IPS DF 6.9 (cell line): ENCODE data around the gene DPY19L1.
"Not testable (repeated sequence)": the region's sequence is repeated elsewhere in the genome, so short reads cannot be mapped to it uniquely, and the experiment has no call there.

Source experiments
- DNase-seq: peaks from one replicate; pipeline ENCODE4 v3.0.0-alpha.2; 2013; ENCODE audit warnings: low read depth, low spot score
- H3K27ac ChIP-seq: one replicate; pipeline ENCODE4 v1.5.1; 2013; ENCODE audit warnings: low read length, control low read depth
- H3K27me3 ChIP-seq: 2 replicates; pipeline ENCODE4 v1.6.1; 2013; ENCODE audit warnings: mild to moderate bottlenecking, low read length; ENCODE audit not compliant: control insufficient read depth, insufficient read depth
- H3K36me3 ChIP-seq: 2 replicates; pipeline ENCODE4 v1.6.1; 2013; ENCODE audit warnings: low read length; ENCODE audit not compliant: control insufficient read depth, insufficient read depth
- H3K4me1 ChIP-seq: 2 replicates; pipeline ENCODE4 v1.6.1; 2013; ENCODE audit warnings: low read length; ENCODE audit not compliant: control insufficient read depth, insufficient read depth
- H3K4me3 ChIP-seq: 2 replicates; pipeline ENCODE4 v1.5.1; 2013; ENCODE audit warnings: mild to moderate bottlenecking, low read length
- H3K9me3 ChIP-seq: 2 replicates; pipeline ENCODE4 v1.6.1; 2013; ENCODE audit warnings: low read length, inconsistent platforms; ENCODE audit not compliant: control insufficient read depth, insufficient read depth
- WGBS: extraction: QIAGEN DNeasy Blood & Tissue Kit; methylation state at CpG from one replicate; pipeline ENCODE4 v1.1.7; 2013; ENCODE audit warnings: mixed read lengths, missing lambda C conversion rate; ENCODE audit not compliant: insufficient read length, insufficient coverage; 5-methylcytosine and 5-hydroxymethylcytosine counted together

DPY19L1 gene

DNA sequence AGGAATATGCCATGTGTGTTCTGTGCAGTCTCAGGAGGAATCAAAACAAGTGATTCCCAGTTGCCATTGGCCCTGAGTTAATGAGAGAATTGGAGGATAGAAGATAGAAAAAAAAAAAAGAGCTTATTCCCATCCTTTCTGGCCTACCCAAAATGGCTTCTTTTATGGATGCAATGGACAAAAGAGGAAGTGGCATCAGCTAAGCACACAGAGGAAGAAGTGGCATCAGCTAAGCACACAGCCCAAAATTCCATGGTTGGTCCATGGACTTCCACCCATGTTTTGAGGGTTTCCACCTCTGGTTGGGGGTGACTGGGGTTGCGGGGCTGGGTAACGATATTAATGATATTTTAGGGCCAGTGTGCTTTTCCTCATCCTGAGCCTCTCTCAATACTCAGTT lies 11.1 kb upstream of the DPY19L1 start:
- not testable (repeated sequence) for H3K36me3 ChIP-seq, H3K4me1 ChIP-seq, DNase-seq, H3K27me3 ChIP-seq, H3K27ac ChIP-seq, H3K9me3 ChIP-seq, H3K4me3 ChIP-seq
- WGBS, result no CpG with 5 or more reads among the region's 2 CpGs

GRCh38 chr7:35047912-35048305 lies 10.6 kb upstream of the DPY19L1 start:
- H3K36me3 ChIP-seq, H3K4me1 ChIP-seq, H3K27me3 ChIP-seq, DNase-seq, H3K4me3 ChIP-seq, H3K9me3 ChIP-seq, H3K27ac ChIP-seq: not testable (repeated sequence)
- no CpG with 5 or more reads among the region's 2 CpGs for WGBS

DNA sequence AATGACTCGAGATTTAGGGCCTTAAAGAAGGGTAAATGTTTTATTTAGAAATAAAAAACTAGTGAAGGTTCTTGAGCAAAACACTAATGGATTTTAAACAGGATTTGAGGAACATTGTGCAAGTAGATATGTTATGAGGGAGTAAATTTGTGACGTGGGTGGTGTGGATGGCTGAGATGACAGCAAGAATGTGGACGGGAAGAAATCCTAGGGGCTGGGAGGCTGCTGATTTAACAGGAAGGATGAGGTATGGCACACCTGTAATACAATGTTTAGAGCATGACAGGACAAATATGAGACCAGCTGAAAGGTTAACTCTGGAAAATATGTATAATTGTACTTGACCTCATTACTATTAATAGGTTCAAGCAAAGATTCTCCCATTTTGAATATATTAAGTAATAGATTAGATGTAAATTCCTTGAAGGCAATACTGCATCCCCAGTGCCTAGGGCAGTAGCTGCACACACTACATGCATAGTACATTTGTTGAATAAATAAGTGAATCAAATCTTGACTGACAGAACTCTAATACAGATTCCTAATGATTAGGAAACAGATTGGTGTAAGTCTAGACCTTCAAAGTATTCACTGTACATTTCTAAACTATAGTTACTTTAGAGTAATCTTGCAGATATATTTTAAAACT lies 10.1 kb upstream of the DPY19L1 start:
- H3K27me3 ChIP-seq, H3K9me3 ChIP-seq, H3K27ac ChIP-seq, H3K4me1 ChIP-seq, DNase-seq, H3K36me3 ChIP-seq, H3K4me3 ChIP-seq: not testable (repeated sequence)
- 100% methylated on average over 2 of the region's 3 CpGs for WGBS

DNA sequence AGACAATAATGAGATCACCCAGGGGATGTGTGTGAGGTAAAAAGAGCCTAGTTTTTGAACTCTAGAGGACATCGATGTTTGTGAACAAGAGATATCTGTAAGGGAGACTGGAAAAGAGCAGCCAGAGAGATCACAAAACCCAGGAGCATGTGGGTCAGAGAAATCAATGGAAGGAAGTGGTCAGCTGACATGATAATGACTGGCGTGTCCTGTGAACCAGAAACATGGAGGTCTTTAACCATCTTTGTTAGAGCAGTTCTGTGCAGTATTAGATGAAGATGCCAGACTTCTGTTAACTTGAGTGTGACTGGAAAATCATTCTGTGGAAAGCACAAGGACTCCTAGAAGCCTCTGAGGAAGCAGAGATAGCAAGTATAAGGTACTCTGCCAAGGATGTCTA lies 6.0 kb upstream of the DPY19L1 start:
- no CpG with 5 or more reads among the region's 2 CpGs for WGBS
- DNase-seq, result not testable (repeated sequence)

GRCh38 chr7:35040906-35041305 lies 3.6 kb upstream of the DPY19L1 start:
- H3K27me3 ChIP-seq, result no peaks in the 10 kb centered on the region
- peaks cover 2% of the 10 kb centered on the region; the same call in 1 of the 2 replicates for H3K4me1 ChIP-seq
- H3K4me3 ChIP-seq, result no peak overlapping the region
- no peaks in the 10 kb centered on the region for H3K9me3 ChIP-seq
- no peak for DNase-seq
- H3K27ac ChIP-seq, result no peak overlapping the region
- H3K36me3 ChIP-seq, result no peaks in the 10 kb centered on the region

More for the DNA sequence above, 6.0 kb upstream of the DPY19L1 start:
- H3K36me3 ChIP-seq, H3K27ac ChIP-seq, H3K27me3 ChIP-seq, H3K9me3 ChIP-seq, H3K4me3 ChIP-seq, H3K4me1 ChIP-seq: not testable (repeated sequence)

DNA sequence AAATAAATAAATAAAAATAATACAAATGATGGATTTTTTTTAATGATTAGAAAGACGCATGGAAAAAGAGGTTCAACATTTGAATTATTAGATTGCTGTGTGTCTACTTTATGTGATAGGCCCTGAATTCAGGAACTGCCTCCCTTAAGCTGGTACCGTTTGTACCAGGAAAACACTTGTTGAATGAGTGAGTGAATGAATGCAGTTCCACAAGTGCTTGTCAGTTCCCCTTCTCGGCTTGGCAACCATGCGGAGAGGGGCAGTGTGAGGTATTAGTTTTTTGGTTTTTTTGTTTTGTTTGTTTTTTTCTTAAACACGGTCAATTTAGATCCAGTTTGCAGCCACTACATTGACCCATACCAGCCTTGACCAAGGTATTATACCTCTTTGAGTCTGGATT lies 2.1 kb upstream of the DPY19L1 start:
- WGBS, result 100% methylated on average over 1 of the region's 5 CpGs
- no peak for DNase-seq
- no peak overlapping the region for H3K4me3 ChIP-seq

DNA sequence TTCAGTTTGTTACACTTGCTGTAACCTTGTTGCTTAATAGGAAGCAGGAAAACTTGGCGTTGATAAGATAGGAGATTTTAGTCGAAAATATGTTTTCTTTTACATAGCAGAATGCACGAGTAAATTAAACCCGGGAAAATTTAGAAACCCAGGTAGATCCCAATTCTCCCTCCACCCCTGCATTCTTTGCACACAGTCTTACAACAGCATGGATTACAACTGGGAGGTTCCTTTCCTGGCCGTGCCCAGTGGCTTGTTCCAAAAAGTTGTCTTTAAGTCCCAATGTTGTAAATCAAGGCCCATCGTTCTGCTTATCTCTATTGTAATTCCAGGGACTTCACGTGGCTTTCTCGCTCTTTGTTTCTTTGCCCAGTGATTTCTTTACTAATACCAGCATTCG lies 1.1 kb upstream of the DPY19L1 start:
- H3K36me3 ChIP-seq, result no peaks in the 10 kb centered on the region
- no peak overlapping the region for H3K27ac ChIP-seq
- H3K9me3 ChIP-seq, result no peaks in the 10 kb centered on the region
- no CpG with 5 or more reads among the region's 9 CpGs for WGBS
- no peak for DNase-seq
- no peaks in the 10 kb centered on the region for H3K27me3 ChIP-seq
- peak overlapping the region; percentile 78; the same call in 1 of the 2 replicates for H3K4me3 ChIP-seq
- peaks cover 2% of the 10 kb centered on the region; the same call in 1 of the 2 replicates for H3K4me1 ChIP-seq

More for the DNA sequence above, 2.1 kb upstream of the DPY19L1 start:
- Histone ChIP-seq H3K36me3 (no peaks in the 10 kb centered on the region), H3K27ac (no peak overlapping the region), H3K9me3 (no peaks in the 10 kb centered on the region), H3K4me1 (peaks cover 2% of the 10 kb centered on the region; the same call in 1 of the 2 replicates), H3K27me3 (no peaks in the 10 kb centered on the region)

- DNase-seq, result no peak
- Histone ChIP-seq H3K36me3 (no peaks in the 10 kb centered on the region), H3K27me3 (no peaks in the 10 kb centered on the region), H3K27ac (no peak overlapping the region), H3K4me3 (peak overlapping the region; percentile 78; the same call in 1 of the 2 replicates), H3K4me1 (peaks cover 2% of the 10 kb centered on the region; the same call in 1 of the 2 replicates), H3K9me3 (no peaks in the 10 kb centered on the region)
- WGBS, result no CpG with 5 or more reads among the region's 100 CpGs
These were observed 449 bp upstream of the DPY19L1 start for GRCh38 chr7:35037526-35038341.

DNA sequence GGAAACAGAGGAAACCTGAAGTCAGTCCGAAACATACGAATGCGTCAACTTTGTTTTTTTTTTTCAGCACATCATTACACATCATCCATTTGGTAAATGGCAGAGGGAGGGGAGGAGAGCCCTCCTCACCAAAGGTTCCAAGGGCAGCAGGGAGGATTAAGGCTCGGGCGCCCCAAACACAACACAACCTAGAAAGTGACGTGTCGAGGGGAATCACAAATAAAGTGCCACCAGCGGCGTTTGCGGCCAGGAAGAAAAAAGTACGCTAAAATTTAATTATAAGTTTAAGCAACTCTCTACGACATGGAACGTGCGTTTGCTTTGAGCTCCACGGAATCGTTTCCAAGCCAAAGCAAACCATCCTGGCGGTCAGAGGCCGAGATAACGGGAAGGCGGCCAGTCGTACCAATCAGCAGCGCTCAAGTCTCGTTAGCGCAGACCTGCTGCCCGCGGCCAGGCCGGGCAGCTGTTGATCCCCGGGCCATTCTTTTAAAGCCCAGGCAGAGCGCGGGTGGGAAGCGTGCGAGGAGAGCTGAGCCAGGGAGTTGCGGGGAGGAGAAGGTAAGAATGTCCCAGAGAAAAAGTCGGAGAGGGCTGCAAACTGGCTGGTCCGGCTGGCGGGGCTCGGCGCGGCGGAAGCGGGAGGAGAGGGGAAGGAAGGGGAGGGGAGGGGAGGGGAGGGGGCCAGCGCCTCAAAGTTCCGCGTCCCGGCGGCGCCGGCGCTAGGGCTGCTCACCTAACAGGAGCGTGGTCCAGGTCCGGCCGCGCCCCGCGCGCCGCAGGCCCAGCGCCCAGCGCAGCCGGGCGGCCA lies 719 bp downstream of the DPY19L1 start:
- Histone ChIP-seq H3K27me3 (no peaks in the 10 kb centered on the region), H3K4me3 (peak overlapping the region; percentile 64), H3K4me1 (peaks cover 2% of the 10 kb centered on the region; the same call in 1 of the 2 replicates), H3K9me3 (no peaks in the 10 kb centered on the region), H3K36me3 (no peaks in the 10 kb centered on the region), H3K27ac (no peak overlapping the region)
- DNase-seq, result no peak
- no CpG with 5 or more reads among the region's 61 CpGs for WGBS

DNA sequence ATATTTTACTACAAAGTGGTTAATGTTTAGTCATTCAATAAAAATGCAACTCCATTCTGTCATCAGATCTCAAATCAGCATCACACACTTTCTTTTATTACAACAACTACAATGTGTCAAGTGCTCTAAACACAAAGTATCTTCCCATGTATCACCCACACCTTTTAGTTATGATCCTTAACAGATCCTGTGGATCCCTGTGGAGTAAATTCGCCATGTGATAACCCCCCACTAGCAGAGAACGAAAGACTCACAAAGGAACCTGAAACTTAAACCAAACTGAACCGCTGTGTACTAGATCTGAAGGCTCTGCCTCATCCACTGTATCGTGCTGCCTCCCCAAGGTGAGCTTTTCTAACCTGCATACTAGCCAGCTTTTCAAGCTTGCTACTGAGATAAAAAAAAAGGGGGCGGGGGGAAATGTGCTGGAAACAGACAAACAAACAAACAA lies 1.7 kb downstream of the DPY19L1 start:
- no peaks in the 10 kb centered on the region for H3K9me3 ChIP-seq
- no peaks in the 10 kb centered on the region for H3K27me3 ChIP-seq
- no CpG with 5 or more reads among the region's 5 CpGs for WGBS
- peaks cover 2% of the 10 kb centered on the region; the same call in 1 of the 2 replicates for H3K4me1 ChIP-seq
- no peak overlapping the region for H3K27ac ChIP-seq
- no peak for DNase-seq
- H3K36me3 ChIP-seq, result no peaks in the 10 kb centered on the region
- no peak overlapping the region for H3K4me3 ChIP-seq
